NCI-H2029 (cell line): ENCODE data around the gene ISLR2.
"Not testable (repeated sequence)": the region's sequence is repeated elsewhere in the genome, so short reads cannot be mapped to it uniquely, and the experiment has no call there.

Source experiments
- DNase-seq: peaks from one replicate; lab custom pipeline; 2025; lab: John Stamatoyannopoulos, UW

ISLR2 gene

GRCh38 chr15:74130155-74130848 lies at the start of gene ISLR2:
ISLR2 (plus strand) TSS chr15:74130586; CDS start chr15:74132755, 2,169 bp downstream.
- DNase-seq = no peak

GRCh38 chr15:74082450-74082849 lies 47.9 kb upstream of the ISLR2 start, which contains the start of gene GOLGA6A:
GOLGA6A (minus strand) TSS chr15:74082550; CDS start chr15:74082509, 41 bp downstream.
- not testable (repeated sequence) for DNase-seq

GRCh38 chr15:74094567-74094966 lies 35.8 kb upstream of the ISLR2 start:
- not testable (repeated sequence) for DNase-seq

- DNase-seq = not testable (repeated sequence)
Measured at GRCh38 chr15:74095610-74096009, 34.8 kb upstream of the ISLR2 start.

- not testable (repeated sequence) for DNase-seq
Measured at GRCh38 chr15:74096753-74097474, 33.5 kb upstream of the ISLR2 start.

GRCh38 chr15:74099963-74100733 lies 30.2 kb upstream of the ISLR2 start:
- not testable (repeated sequence) for DNase-seq

GRCh38 chr15:74108111-74108510 lies 22.3 kb upstream of the ISLR2 start:
- no peak for DNase-seq

- DNase-seq = not testable (repeated sequence)
Measured at GRCh38 chr15:74108611-74109010, 21.8 kb upstream of the ISLR2 start.

- no peak for DNase-seq
Measured at GRCh38 chr15:74109713-74110112, 20.7 kb upstream of the ISLR2 start.

- no peak for DNase-seq
Measured at GRCh38 chr15:74120426-74120825, 10.0 kb upstream of the ISLR2 start.

- DNase-seq = no peak
Measured at GRCh38 chr15:74121039-74121438, 9.3 kb upstream of the ISLR2 start.

- DNase-seq = no peak
Measured at GRCh38 chr15:74121858-74122257, 8.5 kb upstream of the ISLR2 start.

- no peak for DNase-seq
Measured at GRCh38 chr15:74122403-74123130, 7.8 kb upstream of the ISLR2 start.

- no peak for DNase-seq
Measured at GRCh38 chr15:74123131-74123429, 7.3 kb upstream of the ISLR2 start.

- no peak for DNase-seq
Measured at GRCh38 chr15:74123658-74124057, 6.7 kb upstream of the ISLR2 start.

GRCh38 chr15:74124196-74124595 lies 6.2 kb upstream of the ISLR2 start:
- DNase-seq = no peak

- no peak for DNase-seq
Measured at GRCh38 chr15:74124759-74125158, 5.6 kb upstream of the ISLR2 start.

- DNase-seq = peak; percentile 68
Measured at GRCh38 chr15:74127255-74127953, 3.0 kb upstream of the ISLR2 start.

GRCh38 chr15:74127954-74128784 lies 2.2 kb upstream of the ISLR2 start:
- DNase-seq = no peak

GRCh38 chr15:74128785-74129585 lies 1.4 kb upstream of the ISLR2 start:
- DNase-seq = no peak
